ENCODE data around the gene GSTT2.

GRCh38 chr22:24027389-24027975, 47.5 kb downstream of the GSTT2 start:
- no peak for TF ChIP-seq ZNF70 (CRISPR knock-in tag; IDR thresholded peaks at IDR 0.05)
- TF ChIP-seq, protein P1, sequence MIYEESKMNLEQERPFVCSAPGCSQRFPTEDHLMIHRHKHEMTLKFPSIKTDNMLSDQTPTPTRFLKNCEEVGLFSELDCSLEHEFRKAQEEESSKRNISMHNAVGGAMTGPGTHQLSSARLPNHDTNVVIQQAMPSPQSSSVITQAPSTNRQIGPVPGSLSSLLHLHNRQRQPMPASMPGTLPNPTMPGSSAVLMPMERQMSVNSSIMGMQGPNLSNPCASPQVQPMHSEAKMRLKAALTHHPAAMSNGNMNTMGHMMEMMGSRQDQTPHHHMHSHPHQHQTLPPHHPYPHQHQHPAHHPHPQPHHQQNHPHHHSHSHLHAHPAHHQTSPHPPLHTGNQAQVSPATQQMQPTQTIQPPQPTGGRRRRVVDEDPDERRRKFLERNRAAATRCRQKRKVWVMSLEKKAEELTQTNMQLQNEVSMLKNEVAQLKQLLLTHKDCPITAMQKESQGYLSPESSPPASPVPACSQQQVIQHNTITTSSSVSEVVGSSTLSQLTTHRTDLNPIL (CRISPR knock-in tag; IDR thresholded peaks at IDR 0.05; ENCODE audit: low read depth): no peak
- no peak for TF ChIP-seq GLIS3 (CRISPR knock-in tag; IDR thresholded peaks at IDR 0.05)
- no peak for TF ChIP-seq RARB (CRISPR knock-in tag; IDR thresholded peaks at IDR 0.05)
- TF ChIP-seq, protein P2, sequence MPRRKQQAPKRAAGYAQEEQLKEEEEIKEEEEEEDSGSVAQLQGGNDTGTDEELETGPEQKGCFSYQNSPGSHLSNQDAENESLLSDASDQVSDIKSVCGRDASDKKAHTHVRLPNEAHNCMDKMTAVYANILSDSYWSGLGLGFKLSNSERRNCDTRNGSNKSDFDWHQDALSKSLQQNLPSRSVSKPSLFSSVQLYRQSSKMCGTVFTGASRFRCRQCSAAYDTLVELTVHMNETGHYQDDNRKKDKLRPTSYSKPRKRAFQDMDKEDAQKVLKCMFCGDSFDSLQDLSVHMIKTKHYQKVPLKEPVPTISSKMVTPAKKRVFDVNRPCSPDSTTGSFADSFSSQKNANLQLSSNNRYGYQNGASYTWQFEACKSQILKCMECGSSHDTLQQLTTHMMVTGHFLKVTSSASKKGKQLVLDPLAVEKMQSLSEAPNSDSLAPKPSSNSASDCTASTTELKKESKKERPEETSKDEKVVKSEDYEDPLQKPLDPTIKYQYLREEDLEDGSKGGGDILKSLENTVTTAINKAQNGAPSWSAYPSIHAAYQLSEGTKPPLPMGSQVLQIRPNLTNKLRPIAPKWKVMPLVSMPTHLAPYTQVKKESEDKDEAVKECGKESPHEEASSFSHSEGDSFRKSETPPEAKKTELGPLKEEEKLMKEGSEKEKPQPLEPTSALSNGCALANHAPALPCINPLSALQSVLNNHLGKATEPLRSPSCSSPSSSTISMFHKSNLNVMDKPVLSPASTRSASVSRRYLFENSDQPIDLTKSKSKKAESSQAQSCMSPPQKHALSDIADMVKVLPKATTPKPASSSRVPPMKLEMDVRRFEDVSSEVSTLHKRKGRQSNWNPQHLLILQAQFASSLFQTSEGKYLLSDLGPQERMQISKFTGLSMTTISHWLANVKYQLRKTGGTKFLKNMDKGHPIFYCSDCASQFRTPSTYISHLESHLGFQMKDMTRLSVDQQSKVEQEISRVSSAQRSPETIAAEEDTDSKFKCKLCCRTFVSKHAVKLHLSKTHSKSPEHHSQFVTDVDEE (CRISPR knock-in tag; IDR thresholded peaks at IDR 0.05): no peak
- no peak for TF ChIP-seq OSR1 (CRISPR knock-in tag; IDR thresholded peaks at IDR 0.05)
- TF ChIP-seq ESRRG (CRISPR knock-in tag; IDR thresholded peaks at IDR 0.05): no peak
- no peak for TF ChIP-seq ARNTL (CRISPR knock-in tag; IDR thresholded peaks at IDR 0.05; ENCODE audit: borderline replicate concordance, low read depth)
- no peak for TF ChIP-seq ZNF8 (CRISPR knock-in tag; IDR thresholded peaks at IDR 0.05)
